GM23338 (cell line): ENCODE results near the gene CTNNA3. TPM values are rescaled to one million over a fixed set of nuclear protein-coding genes. Genes with fewer than 3 reads are reported as not detected.

Experiments
- ATAC-seq: fragments of 200-7000 bp; cut with Tn5 transposase; 3 replicates; pipeline ENCODE4 v1.9.1; 2020
- DNase-seq: peaks from one replicate; pipeline ENCODE4 v3.0.0-alpha.2; 2015; ENCODE audit warnings: low spot score
- H2AFZ ChIP-seq: fragments of 200-600 bp; sonication (generic); 2 replicates; pipeline ENCODE4 v1.8.0; 2016; ENCODE audit warnings: antibody characterized with exemption, mild to moderate bottlenecking, moderate library complexity
- H3F3A ChIP-seq: fragments of 200-600 bp; sonication (generic); replicated peaks from 2 replicates; pipeline ENCODE4 v1.8.0; 2017; ENCODE audit warnings: antibody characterized with exemption, mixed run types, low read depth
- H3K27ac ChIP-seq: fragments of 200-600 bp; sonication (generic); 2 replicates; pipeline ENCODE4 v1.6.1; 2016; ENCODE audit warnings: low read depth
- H3K27me3 ChIP-seq: fragments of 200-600 bp; sonication (generic); 2 replicates; pipeline ENCODE4 v1.8.0; 2016; ENCODE audit warnings: mild to moderate bottlenecking, mixed run types, moderate library complexity; ENCODE audit not compliant: insufficient read depth
- H3K36me3 ChIP-seq: fragments of 200-600 bp; sonication (generic); 2 replicates; pipeline ENCODE4 v1.8.0; 2016; ENCODE audit warnings: mild to moderate bottlenecking; ENCODE audit not compliant: insufficient read depth
- H3K4me1 ChIP-seq: fragments of 200-600 bp; sonication (generic); 2 replicates; pipeline ENCODE4 v1.8.0; 2016; ENCODE audit warnings: mild to moderate bottlenecking, moderate library complexity; ENCODE audit not compliant: insufficient read depth
- H3K4me2 ChIP-seq: fragments of 200-600 bp; sonication (generic); 2 replicates; pipeline ENCODE4 v1.7.1; 2017; ENCODE audit warnings: mixed run types
- H3K4me3 ChIP-seq: fragments of 200-600 bp; sonication (generic); 2 replicates; pipeline ENCODE4 v1.6.1; 2016; ENCODE audit warnings: mixed run types
- H3K79me2 ChIP-seq: fragments of 200-600 bp; sonication (generic); replicated peaks from 2 replicates; pipeline ENCODE4 v1.8.0; 2017; ENCODE audit warnings: mild to moderate bottlenecking; ENCODE audit not compliant: insufficient read depth
- H3K9me2 ChIP-seq: fragments of 200-600 bp; sonication (generic); 2 replicates; pipeline ENCODE4 v1.8.0; 2017; ENCODE audit not compliant: insufficient read depth
- H4K20me1 ChIP-seq: fragments of 200-600 bp; sonication (generic); replicated peaks from 2 replicates; pipeline ENCODE4 v1.8.0; 2017; ENCODE audit warnings: mild to moderate bottlenecking; ENCODE audit not compliant: insufficient read depth
- H3K27ac Mint-ChIP-seq: 2 replicates; pipeline ENCODE4 v1.8.0; 2020; ENCODE audit warnings: inconsistent platforms, mild to moderate bottlenecking, moderate library complexity, mixed read lengths
- H3K27me3 Mint-ChIP-seq: 3 replicates; pipeline ENCODE4 v1.8.0; 2022; ENCODE audit warnings: low read depth, mild to moderate bottlenecking, moderate library complexity, mixed read lengths, inconsistent platforms; ENCODE audit not compliant: insufficient read depth, poor library complexity
- H3K36me3 Mint-ChIP-seq: 3 replicates; pipeline ENCODE4 v1.8.0; 2021; ENCODE audit warnings: low read depth, mild to moderate bottlenecking, inconsistent platforms, moderate library complexity, mixed read lengths
- H3K4me1 Mint-ChIP-seq: 3 replicates; pipeline ENCODE4 v1.8.0; 2020; ENCODE audit warnings: mild to moderate bottlenecking, inconsistent platforms, mixed read lengths
- H3K4me3 Mint-ChIP-seq: 3 replicates; pipeline ENCODE4 v1.8.0; 2021; ENCODE audit warnings: moderate library complexity, mild to moderate bottlenecking, inconsistent platforms, mixed read lengths
- H3K9me3 Mint-ChIP-seq: 3 replicates; pipeline ENCODE4 v1.8.0; 2020; ENCODE audit warnings: moderate library complexity, mild to moderate bottlenecking, inconsistent platforms, mixed read lengths
- CREB1 ChIP-seq: fragments of 250-450 bp; sonication (Bioruptor Pico); IDR thresholded peaks from 2 replicates; pipeline ENCODE4 v1.5.0; 2020; ENCODE audit warnings: low read depth, mild to moderate bottlenecking, moderate library complexity
- CTCF ChIP-seq, 2 experiments: fragments of 200-600 bp in 1 of 2; sonication (generic) in 1 of 2; conservative IDR thresholded peaks; 2 replicates each; pipeline versions ENCODE4 v1.5.1 to v1.6.1; 2016 to 2017; ENCODE audit warnings: antibody characterized with exemption in 2 of 2, low read depth in 2 of 2, mild to moderate bottlenecking in 2 of 2, moderate library complexity in 1 of 2
- EZH2 ChIP-seq: fragments of 200-600 bp; sonication (generic); IDR thresholded peaks from one replicate; pipeline ENCODE4 v1.8.0; 2017; ENCODE audit warnings: antibody characterized with exemption, mild to moderate bottlenecking, low read depth; ENCODE audit not compliant: unreplicated experiment
- EZH2phosphoT487 ChIP-seq: fragments of 200-600 bp; sonication (generic); IDR thresholded peaks from one replicate; pipeline ENCODE4 v1.8.1; 2018; ENCODE audit warnings: antibody characterized with exemption; ENCODE audit not compliant: unreplicated experiment
- JUNB ChIP-seq: IDR thresholded peaks from one replicate; pipeline ENCODE4 v1.6.1; 2016; ENCODE audit warnings: antibody characterized with exemption; ENCODE audit not compliant: unreplicated experiment
- NANOG ChIP-seq: IDR thresholded peaks from 2 replicates; pipeline ENCODE4 v1.6.1; 2016; ENCODE audit warnings: antibody characterized with exemption, borderline replicate concordance
- POLR2AphosphoS5 ChIP-seq: IDR thresholded peaks from 2 replicates; pipeline ENCODE4 v1.6.1; 2016; ENCODE audit warnings: antibody characterized with exemption, low read depth
- STAT1 ChIP-seq: IDR thresholded peaks from one replicate; pipeline ENCODE4 v1.6.1; 2016; ENCODE audit warnings: antibody characterized with exemption; ENCODE audit not compliant: unreplicated experiment
- ZNF114 ChIP-seq: fragments of 250-450 bp; sonication (Bioruptor Pico); IDR thresholded peaks from 2 replicates; pipeline ENCODE4 v1.5.0; 2020; ENCODE audit warnings: mild to moderate bottlenecking, moderate library complexity
- ZNF331 ChIP-seq: fragments of 250-450 bp; sonication (Bioruptor Pico); IDR thresholded peaks from 2 replicates; pipeline ENCODE4 v1.5.0; 2020; ENCODE audit warnings: low read depth, mild to moderate bottlenecking, moderate library complexity
- polyA plus RNA-seq: library from polyadenylated mRNA; unstranded; fragments of >200 nt; fragmentation: Nextera tagmentation; extraction: Ambion mirVana; gene quantifications from 2 replicates; pipeline ENCODE4 v1.2.1, GENCODE V29; 2016
- total RNA-seq: library from RNA; depleted of rRNA; stranded (reverse); fragments of >200 nt; shearing (Covaris generic); gene quantifications from 2 replicates; pipeline ENCODE4 v1.2.3, GENCODE V29; 2014
- TF ChIP-seq, protein P1 (sequence below): fragments of 250-450 bp; sonication (Bioruptor Pico); IDR thresholded peaks from 2 replicates; pipeline ENCODE4 v1.5.0; 2020; ENCODE audit warnings: mild to moderate bottlenecking, moderate library complexity

CTNNA3 gene
- total and polyA plus RNA-seq, 2 experiments from 2014 or later: 0.71 to 3.3 TPM

DNA sequence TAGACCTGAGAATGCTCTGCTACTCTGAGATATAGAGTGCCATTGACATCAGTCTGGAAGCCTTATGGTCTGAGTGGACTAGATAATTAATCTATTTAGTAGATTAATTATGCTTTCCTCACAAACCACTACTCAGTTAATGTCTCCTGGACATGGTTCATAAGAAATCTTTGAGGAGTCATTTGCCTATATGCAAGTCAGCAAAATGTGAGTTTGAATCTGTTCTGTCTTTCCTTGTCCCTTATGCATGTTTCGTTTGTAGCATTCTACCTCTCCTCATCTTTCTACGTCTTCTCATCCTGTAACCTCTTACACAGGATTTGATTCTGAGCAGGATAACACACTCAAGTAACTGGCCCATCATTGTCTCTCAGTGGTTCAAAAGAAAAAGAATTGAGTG, 1505.6 kb downstream of the CTNNA3 start:
- no peaks in the 10 kb centered on the region for H3K9me3 Mint-ChIP-seq
- no peak overlapping the region for H3K27ac ChIP-seq
- no peaks in the 10 kb centered on the region for H3K36me3 Mint-ChIP-seq
- no peaks in the 10 kb centered on the region for H3K4me1 ChIP-seq
- DNase-seq (no peak), ATAC-seq (no peak)
- H3K9me2 ChIP-seq: no peaks in the 10 kb centered on the region
- no peaks in the 10 kb centered on the region for H3K36me3 ChIP-seq
- H4K20me1 ChIP-seq: no peaks in the 10 kb centered on the region
- no peaks in the 10 kb centered on the region for H3F3A ChIP-seq
- TF ChIP-seq EZH2phosphoT487: no peak
- TF ChIP-seq JUNB: no peak
- TF ChIP-seq STAT1: no peak
- no peak for TF ChIP-seq ZNF114
- TF ChIP-seq, protein P1, sequence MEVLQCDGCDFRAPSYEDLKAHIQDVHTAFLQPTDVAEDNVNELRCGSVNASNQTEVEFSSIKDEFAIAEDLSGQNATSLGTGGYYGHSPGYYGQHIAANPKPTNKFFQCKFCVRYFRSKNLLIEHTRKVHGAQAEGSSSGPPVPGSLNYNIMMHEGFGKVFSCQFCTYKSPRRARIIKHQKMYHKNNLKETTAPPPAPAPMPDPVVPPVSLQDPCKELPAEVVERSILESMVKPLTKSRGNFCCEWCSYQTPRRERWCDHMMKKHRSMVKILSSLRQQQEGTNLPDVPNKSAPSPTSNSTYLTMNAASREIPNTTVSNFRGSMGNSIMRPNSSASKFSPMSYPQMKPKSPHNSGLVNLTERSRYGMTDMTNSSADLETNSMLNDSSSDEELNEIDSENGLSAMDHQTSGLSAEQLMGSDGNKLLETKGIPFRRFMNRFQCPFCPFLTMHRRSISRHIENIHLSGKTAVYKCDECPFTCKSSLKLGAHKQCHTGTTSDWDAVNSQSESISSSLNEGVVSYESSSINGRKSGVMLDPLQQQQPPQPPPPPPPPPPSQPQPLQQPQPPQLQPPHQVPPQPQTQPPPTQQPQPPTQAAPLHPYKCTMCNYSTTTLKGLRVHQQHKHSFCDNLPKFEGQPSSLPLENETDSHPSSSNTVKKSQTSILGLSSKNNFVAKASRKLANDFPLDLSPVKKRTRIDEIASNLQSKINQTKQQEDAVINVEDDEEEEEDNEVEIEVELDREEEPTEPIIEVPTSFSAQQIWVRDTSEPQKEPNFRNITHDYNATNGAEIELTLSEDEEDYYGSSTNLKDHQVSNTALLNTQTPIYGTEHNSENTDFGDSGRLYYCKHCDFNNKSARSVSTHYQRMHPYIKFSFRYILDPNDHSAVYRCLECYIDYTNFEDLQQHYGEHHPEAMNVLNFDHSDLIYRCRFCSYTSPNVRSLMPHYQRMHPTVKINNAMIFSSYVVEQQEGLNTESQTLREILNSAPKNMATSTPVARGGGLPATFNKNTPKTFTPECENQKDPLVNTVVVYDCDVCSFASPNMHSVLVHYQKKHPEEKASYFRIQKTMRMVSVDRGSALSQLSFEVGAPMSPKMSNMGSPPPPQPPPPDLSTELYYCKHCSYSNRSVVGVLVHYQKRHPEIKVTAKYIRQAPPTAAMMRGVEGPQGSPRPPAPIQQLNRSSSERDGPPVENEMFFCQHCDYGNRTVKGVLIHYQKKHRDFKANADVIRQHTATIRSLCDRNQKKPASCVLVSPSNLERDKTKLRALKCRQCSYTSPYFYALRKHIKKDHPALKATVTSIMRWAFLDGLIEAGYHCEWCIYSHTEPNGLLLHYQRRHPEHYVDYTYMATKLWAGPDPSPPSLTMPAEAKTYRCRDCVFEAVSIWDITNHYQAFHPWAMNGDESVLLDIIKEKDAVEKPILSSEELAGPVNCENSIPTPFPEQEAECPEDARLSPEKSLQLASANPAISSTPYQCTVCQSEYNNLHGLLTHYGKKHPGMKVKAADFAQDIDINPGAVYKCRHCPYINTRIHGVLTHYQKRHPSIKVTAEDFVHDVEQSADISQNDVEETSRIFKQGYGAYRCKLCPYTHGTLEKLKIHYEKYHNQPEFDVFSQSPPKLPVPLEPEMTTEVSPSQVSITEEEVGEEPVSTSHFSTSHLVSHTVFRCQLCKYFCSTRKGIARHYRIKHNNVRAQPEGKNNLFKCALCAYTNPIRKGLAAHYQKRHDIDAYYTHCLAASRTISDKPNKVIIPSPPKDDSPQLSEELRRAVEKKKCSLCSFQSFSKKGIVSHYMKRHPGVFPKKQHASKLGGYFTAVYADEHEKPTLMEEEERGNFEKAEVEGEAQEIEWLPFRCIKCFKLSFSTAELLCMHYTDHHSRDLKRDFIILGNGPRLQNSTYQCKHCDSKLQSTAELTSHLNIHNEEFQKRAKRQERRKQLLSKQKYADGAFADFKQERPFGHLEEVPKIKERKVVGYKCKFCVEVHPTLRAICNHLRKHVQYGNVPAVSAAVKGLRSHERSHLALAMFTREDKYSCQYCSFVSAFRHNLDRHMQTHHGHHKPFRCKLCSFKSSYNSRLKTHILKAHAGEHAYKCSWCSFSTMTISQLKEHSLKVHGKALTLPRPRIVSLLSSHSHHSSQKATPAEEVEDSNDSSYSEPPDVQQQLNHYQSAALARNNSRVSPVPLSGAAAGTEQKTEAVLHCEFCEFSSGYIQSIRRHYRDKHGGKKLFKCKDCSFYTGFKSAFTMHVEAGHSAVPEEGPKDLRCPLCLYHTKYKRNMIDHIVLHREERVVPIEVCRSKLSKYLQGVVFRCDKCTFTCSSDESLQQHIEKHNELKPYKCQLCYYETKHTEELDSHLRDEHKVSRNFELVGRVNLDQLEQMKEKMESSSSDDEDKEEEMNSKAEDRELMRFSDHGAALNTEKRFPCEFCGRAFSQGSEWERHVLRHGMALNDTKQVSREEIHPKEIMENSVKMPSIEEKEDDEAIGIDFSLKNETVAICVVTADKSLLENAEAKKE (CRISPR knock-in tag): no peak
- no peak for TF ChIP-seq POLR2AphosphoS5
- TF ChIP-seq EZH2: no peak
- TF ChIP-seq CREB1 (CRISPR knock-in tag): no peak
- no peak for TF ChIP-seq ZNF331 (CRISPR knock-in tag)
- TF ChIP-seq NANOG: no peak
- no peak for TF ChIP-seq CTCF (conservative IDR thresholded peaks at IDR 0.05; ENCODE audit: low read depth in 2 of 2)
- H3K4me1 Mint-ChIP-seq: no peaks in the 10 kb centered on the region
- H3K27me3 ChIP-seq: no peaks in the 10 kb centered on the region
- H2AFZ ChIP-seq: no peak overlapping the region
- no peak overlapping the region for H3K4me3 Mint-ChIP-seq
- H3K79me2 ChIP-seq: no peaks in the 10 kb centered on the region
- H3K4me3 ChIP-seq: no peak overlapping the region
- H3K27me3 Mint-ChIP-seq: no peaks in the 10 kb centered on the region
- H3K27ac Mint-ChIP-seq: no peak overlapping the region
- H3K4me2 ChIP-seq: no peak overlapping the region
